Left colon (tissue), 2 donors: ENCODE measurements around the gene STAT4. TPM values are rescaled to one million over a fixed set of nuclear protein-coding genes. Genes with fewer than 3 reads are reported as not detected.

Source experiments
- ATAC-seq: fragments of 200-7000 bp; cut with Tn5 transposase; one replicate; pipeline ENCODE4 v1.9.1; 2020; ENCODE audit warnings: mild to moderate bottlenecking, moderate library complexity
- DNase-seq, 2 donors: peaks; one replicate each; pipeline ENCODE4 v3.0.0-alpha.2; 2020
- intact Hi-C, 2 donors: fragments of 100-400 bp; cut with DNase I in 1 of 2; cut with micrococcal nuclease in 1 of 2; formaldehyde crosslinking; loops; one replicate each; pipeline versions ENCODE4 v1.11.2 to v1.14.0; 2022; cut with DNase I, micrococcal nuclease
- total RNA-seq, 2 donors: library from RNA; stranded (reverse); fragmentation: NEBNext Ultra II Directional; extraction: Animal tissue kit (Norgen Biotek cat#: 25700); gene quantifications; one replicate each; pipeline ENCODE4 v1.2.1, GENCODE V29; 2021
- donor health status: DM: no; HTN: no; CAD: no.
- donor health status: DM: yes; HTN: yes; CAD: no.

Gene STAT4
- total RNA-seq, 2 donors from 2014 or later = 1.7 to 2.3 TPM

DNA sequence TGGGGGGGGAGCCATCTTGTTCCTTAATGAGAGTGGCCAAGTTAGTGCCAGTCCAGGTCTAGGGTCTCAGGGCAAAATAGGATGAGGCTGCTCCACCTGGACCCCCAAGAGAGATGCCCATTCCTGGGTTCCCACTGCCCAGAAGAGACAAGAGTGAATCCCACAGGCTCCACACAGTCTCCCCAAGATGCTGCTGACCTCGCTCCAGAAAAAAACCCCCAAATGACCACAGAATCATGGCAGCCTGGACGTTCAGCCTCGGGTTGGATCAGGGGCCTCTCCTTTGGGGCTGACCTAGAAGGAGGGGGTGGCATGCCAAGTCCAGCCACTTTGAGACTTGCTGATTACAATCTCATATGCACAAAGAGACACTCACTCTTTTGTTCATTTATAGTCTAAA lies 161.9 kb downstream of the STAT4 start:
- ATAC-seq = no peak
- intact Hi-C loops = no loop called here
- no peak for DNase-seq

DNA sequence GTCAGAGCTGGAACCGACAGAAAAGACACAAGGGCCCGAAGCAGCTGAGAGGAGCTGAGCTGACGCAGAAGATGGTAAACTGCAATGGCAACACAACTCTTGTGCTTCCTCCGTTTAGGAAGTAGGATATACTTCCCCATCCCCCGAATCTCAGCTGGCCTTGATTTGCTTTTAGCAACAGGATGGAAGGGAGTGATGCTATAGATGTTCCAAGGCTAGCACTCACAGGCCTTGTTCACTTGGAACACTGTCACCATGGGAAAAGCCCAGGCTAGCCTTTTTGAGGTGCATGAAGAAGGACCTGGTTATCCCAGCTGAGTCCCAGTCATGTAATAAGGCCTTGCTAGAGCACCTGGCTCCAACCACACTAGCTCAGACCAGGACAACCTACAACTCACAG lies 162.9 kb downstream of the STAT4 start:
- no peak for DNase-seq
- intact Hi-C loops = no loop called here
- no peak for ATAC-seq

GRCh38 chr2:190987116-190987515 lies 163.7 kb downstream of the STAT4 start:
- ATAC-seq (no peak), DNase-seq (no peak)
- intact Hi-C loops = no loop called here

- no peak for DNase-seq
- intact Hi-C loops = no loop called here
- no peak for ATAC-seq
These were observed 164.4 kb downstream of the STAT4 start for GRCh38 chr2:190986221-190986953.

DNA sequence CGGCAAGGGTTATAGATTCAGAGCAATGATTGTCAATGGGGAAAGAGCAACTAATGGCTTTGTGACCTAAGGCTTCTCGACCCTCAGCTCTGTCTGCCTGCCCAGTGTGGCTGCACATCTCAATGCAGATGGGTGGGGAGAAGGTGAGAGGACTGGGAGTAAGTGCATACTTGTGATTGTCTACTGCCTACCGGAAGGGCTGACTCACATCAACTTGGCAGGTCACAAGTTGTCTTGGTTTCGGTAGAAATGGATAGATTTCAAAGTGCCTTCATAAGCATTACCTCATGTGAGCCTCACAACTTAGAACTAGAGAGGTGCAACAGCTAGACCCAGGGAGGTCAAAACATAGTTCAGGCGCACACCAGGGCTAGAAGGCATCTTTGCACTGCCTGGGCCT lies 166.2 kb downstream of the STAT4 start:
- intact Hi-C loops = no loop called here
- ATAC-seq (no peak), DNase-seq (no peak)

- intact Hi-C loops = no loop called here
- no peak for ATAC-seq
- no peak for DNase-seq
These were observed 168.3 kb downstream of the STAT4 start for GRCh38 chr2:190982262-190983034.

GRCh38 chr2:190981733-190982132 lies 169.1 kb downstream of the STAT4 start:
- intact Hi-C loops = no loop called here
- ATAC-seq = no peak
- DNase-seq = no peak

GRCh38 chr2:190981333-190981732 lies 169.5 kb downstream of the STAT4 start:
- DNase-seq = no peak
- intact Hi-C loops = no loop called here
- no peak for ATAC-seq

DNA sequence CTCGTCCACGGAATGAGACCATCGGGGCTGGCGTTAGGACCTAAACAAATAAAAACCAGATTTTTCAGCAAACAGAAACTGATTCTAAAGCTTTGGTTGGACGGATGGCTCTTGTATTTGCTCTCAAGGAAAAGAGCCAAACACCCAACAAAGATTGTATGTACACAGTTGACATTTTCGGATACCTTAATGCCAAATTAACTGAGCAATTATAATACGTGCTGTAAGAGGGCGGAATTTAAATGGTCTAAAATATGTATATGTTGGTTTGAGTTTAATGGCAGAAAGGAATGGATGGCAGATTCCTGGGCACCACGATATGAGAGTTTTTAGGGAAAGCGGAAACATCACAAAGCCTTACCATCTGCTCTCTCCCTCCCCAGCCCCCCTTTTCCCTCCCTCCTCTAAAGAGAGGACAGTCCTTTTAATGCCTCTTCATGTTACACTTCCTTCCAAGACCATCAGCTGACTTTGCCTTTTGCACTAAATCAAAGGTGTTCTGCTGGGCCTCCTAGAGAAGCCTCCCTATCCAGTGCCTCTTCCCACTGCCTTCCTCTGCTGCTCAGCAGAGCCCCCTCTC lies 170.1 kb downstream of the STAT4 start:
- peak; percentile 28 for ATAC-seq
- intact Hi-C loops = no loop called here

GRCh38 chr2:190979906-190980629 lies 170.7 kb downstream of the STAT4 start:
- intact Hi-C loops = no loop called here
- DNase-seq (peak in 1 of 2 donors; percentile 34), ATAC-seq (peak; percentile 87)

More for the DNA sequence above, 170.1 kb downstream of the STAT4 start:
- no peak for DNase-seq

Other genes starting within 250 kb of the STAT4 start
- 10 to 100 TPM; 54.1 to 91.7 TPM for gene STAT1, start 136.8 kb downstream of the STAT4 start, total RNA-seq
- gene MYO1B, start 94.4 kb upstream of the STAT4 start, total RNA-seq = 10 to 100 TPM; 62.1 to 63.2 TPM